Mucosa of stomach (tissue), 1 donor: Measurements from ENCODE around the gene EPHA10.

Experiments
- H3K27me3 ChIP-seq: one replicate; pipeline ENCODE4 v1.7.0; 2013; ENCODE audit warnings: mild to moderate bottlenecking, low read length; ENCODE audit not compliant: control insufficient read depth, insufficient read depth
- H3K36me3 ChIP-seq: one replicate; pipeline ENCODE4 v1.7.0; 2013; ENCODE audit warnings: low read length; ENCODE audit not compliant: control insufficient read depth, insufficient read depth
- H3K4me1 ChIP-seq: one replicate; pipeline ENCODE4 v1.7.0; 2013; ENCODE audit warnings: mild to moderate bottlenecking, low read length; ENCODE audit not compliant: control insufficient read depth, insufficient read depth
- H3K4me3 ChIP-seq: one replicate; pipeline ENCODE4 v1.7.0; 2013; ENCODE audit warnings: low read length
- H3K9ac ChIP-seq: one replicate; pipeline ENCODE4 v1.7.0; 2013; ENCODE audit warnings: mild to moderate bottlenecking, low read length, moderate library complexity
- H3K9me3 ChIP-seq: one replicate; pipeline ENCODE4 v1.7.0; 2013; ENCODE audit warnings: mild to moderate bottlenecking, low read length, moderate library complexity; ENCODE audit not compliant: control insufficient read depth
- donor health status: Pancreatic carcinoma.

The EPHA10 gene

GRCh38 chr1:37672136-37672870 is 92.6 kb downstream of the EPHA10 start:
- Histone ChIP-seq H3K36me3 (no peaks in the 10 kb centered on the region), H3K27me3 (peaks cover 19% of the 10 kb centered on the region), H3K9ac (no peak overlapping the region), H3K4me1 (peaks cover 5% of the 10 kb centered on the region), H3K9me3 (no peaks in the 10 kb centered on the region), H3K4me3 (no peak overlapping the region)

GRCh38 chr1:37671261-37671660 is 93.7 kb downstream of the EPHA10 start:
- Histone ChIP-seq H3K9ac (no peak overlapping the region), H3K4me1 (peaks cover 5% of the 10 kb centered on the region), H3K9me3 (no peaks in the 10 kb centered on the region), H3K4me3 (no peak overlapping the region), H3K36me3 (no peaks in the 10 kb centered on the region), H3K27me3 (peaks cover 19% of the 10 kb centered on the region)

- Histone ChIP-seq H3K9me3 (no peaks in the 10 kb centered on the region), H3K4me1 (peaks cover 5% of the 10 kb centered on the region), H3K27me3 (peaks cover 16% of the 10 kb centered on the region), H3K36me3 (no peaks in the 10 kb centered on the region), H3K9ac (no peak overlapping the region), H3K4me3 (no peak overlapping the region)
Observed at GRCh38 chr1:37670133-37670532, 94.8 kb downstream of the EPHA10 start.

GRCh38 chr1:37667023-37667671 is 97.8 kb downstream of the EPHA10 start:
- no peaks in the 10 kb centered on the region for H3K36me3 ChIP-seq
- H3K9ac ChIP-seq, result no peak overlapping the region
- H3K4me3 ChIP-seq, result no peak overlapping the region
- no peaks in the 10 kb centered on the region for H3K4me1 ChIP-seq
- H3K27me3 ChIP-seq, result peaks cover 8% of the 10 kb centered on the region
- no peaks in the 10 kb centered on the region for H3K9me3 ChIP-seq

- no peaks in the 10 kb centered on the region for H3K4me1 ChIP-seq
- H3K4me3 ChIP-seq, result no peak overlapping the region
- no peaks in the 10 kb centered on the region for H3K36me3 ChIP-seq
- H3K27me3 ChIP-seq, result peaks cover 11% of the 10 kb centered on the region
- no peak overlapping the region for H3K9ac ChIP-seq
- no peaks in the 10 kb centered on the region for H3K9me3 ChIP-seq
Observed at GRCh38 chr1:37666241-37666867, 98.6 kb downstream of the EPHA10 start.
